ENCODE results near the gene EYA2. TPM values are rescaled to one million over a fixed set of nuclear protein-coding genes. Genes with fewer than 3 reads are reported as not detected.

The EYA2 gene
- total and polyA plus RNA-seq, 2 of the 4 experiments (the other 2 are of a cell fraction), result 2.3 to 5.4 TPM

DNA sequence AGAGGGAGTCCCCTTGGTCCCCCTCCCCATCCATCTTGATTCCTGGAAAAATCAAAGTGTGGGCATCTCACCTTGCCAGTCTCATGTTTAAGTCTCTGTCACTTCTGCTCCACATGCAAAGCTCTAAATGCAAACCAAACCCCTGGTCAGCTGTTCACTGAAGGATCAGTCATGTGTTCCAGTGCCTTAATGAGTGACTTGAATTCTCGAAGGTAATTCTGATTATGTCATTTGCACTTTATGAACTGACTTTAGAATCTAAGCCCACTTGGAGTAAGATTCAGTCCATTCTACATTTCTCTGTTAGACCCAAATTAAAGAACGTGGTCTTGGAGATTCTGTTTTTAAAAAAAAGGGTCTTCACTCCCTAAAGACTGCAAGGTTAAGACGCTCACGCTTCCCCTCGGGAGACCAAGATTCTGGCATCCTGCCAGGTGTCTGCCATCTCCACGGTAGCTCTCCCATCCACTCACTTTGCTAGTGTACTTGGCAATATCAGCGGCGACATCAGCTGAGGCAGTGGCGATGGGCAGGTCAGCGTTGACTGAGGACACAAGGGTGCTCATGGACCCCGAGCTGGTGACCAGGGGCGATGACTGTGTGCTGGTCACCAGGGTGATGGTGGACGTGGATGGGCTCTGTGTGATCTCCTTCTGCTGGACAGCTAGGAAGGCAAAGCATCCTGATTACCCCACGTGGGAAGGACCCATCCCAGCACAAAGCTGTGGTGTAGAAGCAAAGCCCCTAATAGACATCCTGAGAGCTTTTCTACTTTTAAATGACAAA lies 341.4 kb downstream of the EYA2 start:
- no peak for TF ChIP-seq MXI1 (IDR thresholded peaks at IDR 0.05; ENCODE audit: borderline replicate concordance, low read depth, low read length)
- TF ChIP-seq BHLHE40 (IDR thresholded peaks at IDR 0.05; ENCODE audit: low read depth, low read length), result no peak
- no peak for TF ChIP-seq NFE2L2 (IDR thresholded peaks at IDR 0.05; ENCODE audit: low read depth, low read length)
- no peak for TF ChIP-seq FOS (IDR thresholded peaks at IDR 0.05; ENCODE audit: low read depth, low read length)
- TF ChIP-seq CHD1 (IDR thresholded peaks at IDR 0.05; ENCODE audit: low read depth, low read length), result no peak
- TF ChIP-seq MAFK (IDR thresholded peaks at IDR 0.05; ENCODE audit: low read depth, low read length), result no peak
- TF ChIP-seq, protein P1, sequence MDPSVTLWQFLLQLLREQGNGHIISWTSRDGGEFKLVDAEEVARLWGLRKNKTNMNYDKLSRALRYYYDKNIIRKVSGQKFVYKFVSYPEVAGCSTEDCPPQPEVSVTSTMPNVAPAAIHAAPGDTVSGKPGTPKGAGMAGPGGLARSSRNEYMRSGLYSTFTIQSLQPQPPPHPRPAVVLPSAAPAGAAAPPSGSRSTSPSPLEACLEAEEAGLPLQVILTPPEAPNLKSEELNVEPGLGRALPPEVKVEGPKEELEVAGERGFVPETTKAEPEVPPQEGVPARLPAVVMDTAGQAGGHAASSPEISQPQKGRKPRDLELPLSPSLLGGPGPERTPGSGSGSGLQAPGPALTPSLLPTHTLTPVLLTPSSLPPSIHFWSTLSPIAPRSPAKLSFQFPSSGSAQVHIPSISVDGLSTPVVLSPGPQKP (IDR thresholded peaks at IDR 0.05; ENCODE audit: borderline replicate concordance, low read depth, low read length), result no peak
- no peak for TF ChIP-seq CEBPB (IDR thresholded peaks at IDR 0.05; ENCODE audit: low read depth, low read length)
- no peak for TF ChIP-seq RAD21 (IDR thresholded peaks at IDR 0.05; ENCODE audit: low read length)
- TF ChIP-seq, protein P2, sequence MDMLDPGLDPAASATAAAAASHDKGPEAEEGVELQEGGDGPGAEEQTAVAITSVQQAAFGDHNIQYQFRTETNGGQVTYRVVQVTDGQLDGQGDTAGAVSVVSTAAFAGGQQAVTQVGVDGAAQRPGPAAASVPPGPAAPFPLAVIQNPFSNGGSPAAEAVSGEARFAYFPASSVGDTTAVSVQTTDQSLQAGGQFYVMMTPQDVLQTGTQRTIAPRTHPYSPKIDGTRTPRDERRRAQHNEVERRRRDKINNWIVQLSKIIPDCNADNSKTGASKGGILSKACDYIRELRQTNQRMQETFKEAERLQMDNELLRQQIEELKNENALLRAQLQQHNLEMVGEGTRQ (IDR thresholded peaks at IDR 0.05; ENCODE audit: low read depth, low read length), result no peak
- no peak for TF ChIP-seq RFX5 (IDR thresholded peaks at IDR 0.05; ENCODE audit: low read depth, low read length)
- TF ChIP-seq SMC3 (IDR thresholded peaks at IDR 0.05; ENCODE audit: low read depth, low read length), result no peak
- Histone ChIP-seq H4K8ac (ENCODE audit: low read depth in 2 of 2, low read length in 2 of 2) (no peak overlapping the region), H4K5ac (ENCODE audit: low read depth, low read length) (no peak overlapping the region), H3K56ac (ENCODE audit: extremely low read depth, insufficient read depth, low read length) (no peak overlapping the region), H3K9me1 (ENCODE audit: insufficient read depth, low read length) (peaks cover 22% of the 10 kb centered on the region), H3K14ac (replicated peaks; ENCODE audit: low read depth, low read length) (no peak overlapping the region), H3K4me2 (ENCODE audit: low read depth, low read length) (no peak overlapping the region), H3K4me1 (ENCODE audit: control insufficient read depth, insufficient read depth, low read length) (peaks cover 14% of the 10 kb centered on the region), H3K4ac (ENCODE audit: low read depth, low read length) (peak overlapping the region; percentile 26; the same call in 1 of the 2 replicates), H3K9ac (ENCODE audit: low read depth, low read length) (no peak overlapping the region), H3K23ac (ENCODE audit: low read depth, low read length) (no peak overlapping the region), H2BK20ac (ENCODE audit: low read depth, low read length) (no peak overlapping the region), H3K18ac (ENCODE audit: low read depth, low read length) (no peak overlapping the region), H2AK9ac (replicated peaks; ENCODE audit: low read depth, low read length, poor library complexity) (no peak overlapping the region), H2BK15ac (ENCODE audit: low read depth, low read length) (peak overlapping the region; percentile 59; the same call in 2 of the 3 replicates), H3K79me1 (ENCODE audit: low read depth in 1 of 2, low read length in 2 of 2) (peaks cover 28 to 63% of the 10 kb centered on the region in 2 experiments; a peak in 3 of 4 replicates), H3K27ac (ENCODE audit: insufficient read depth, low read length) (peak overlapping the region; percentile 4; the same call in 1 of the 2 replicates), H2AK5ac (ENCODE audit: low read depth, low read length) (peak overlapping the region; percentile 38; the same call in 1 of the 2 replicates), H3K27me3 (ENCODE audit: control insufficient read depth, insufficient read depth, low read length) (no peaks in the 10 kb centered on the region), H2BK120ac (ENCODE audit: low read depth, low read length) (no peak overlapping the region), H2BK5ac (ENCODE audit: low read depth, low read length, poor library complexity, severe bottlenecking) (no peak overlapping the region), H3K9me3 (ENCODE audit: control insufficient read depth, insufficient read depth, low read length) (no peaks in the 10 kb centered on the region), H3K4me3 (ENCODE audit: insufficient read depth, low read depth, low read length) (no peak overlapping the region), H3K36me3 (ENCODE audit: control insufficient read depth, insufficient read depth, low read length) (peaks cover 36% of the 10 kb centered on the region), H2AFZ (replicated peaks; ENCODE audit: low read length, poor library complexity) (no peak overlapping the region), H4K20me1 (ENCODE audit: insufficient read depth, low read length) (no peaks in the 10 kb centered on the region), H4K91ac (ENCODE audit: insufficient read depth, low read depth, low read length) (no peak overlapping the region; the same call in 1 of the 2 replicates)
- DNase-seq, result no peak
- POLR2A ChIA-PET (ENCODE audit: unreplicated experiment), result no interaction called here
- WGBS, 2 experiments (ENCODE audit: extremely low coverage in 2 of 2, insufficient read length in 1 of 2), result 95% methylated on average over 6 of the region's 14 CpGs; no CpG with 5 or more reads in 1 of the 2 experiments
- intact Hi-C loops (cut with micrococcal nuclease), result no loop called here
- dilution Hi-C loops (cut with HindIII; ENCODE audit: low sequenced_read_pairs, unreplicated experiment), result no loop called here
- ATAC-seq (ENCODE audit: low read depth), result no peak
- BruUV-seq (replicated peaks), result no TSS peak
- in situ Hi-C loops (cut with MboI; ENCODE audit: low sequenced_read_pairs), result no loop called here
- CTCF ChIA-PET, result interaction anchor here (1.3 kb wide), 1 partner anchor 37 kb away, joined by 3 read pairs; no protein-coding TSS in a partner anchor

Measured in IMR-90 (cell line).